ENCODE results near the gene PCGF5. TPM values are rescaled to one million over a fixed set of nuclear protein-coding genes. Genes with fewer than 3 reads are reported as not detected.
A peak's percentile ranks its signal among the peaks of the same experiment; 100 is the strongest.

The PCGF5 gene
- total and polyA plus RNA-seq, 8 donors: 19.7 to 47.2 (median 21.4) TPM

DNA sequence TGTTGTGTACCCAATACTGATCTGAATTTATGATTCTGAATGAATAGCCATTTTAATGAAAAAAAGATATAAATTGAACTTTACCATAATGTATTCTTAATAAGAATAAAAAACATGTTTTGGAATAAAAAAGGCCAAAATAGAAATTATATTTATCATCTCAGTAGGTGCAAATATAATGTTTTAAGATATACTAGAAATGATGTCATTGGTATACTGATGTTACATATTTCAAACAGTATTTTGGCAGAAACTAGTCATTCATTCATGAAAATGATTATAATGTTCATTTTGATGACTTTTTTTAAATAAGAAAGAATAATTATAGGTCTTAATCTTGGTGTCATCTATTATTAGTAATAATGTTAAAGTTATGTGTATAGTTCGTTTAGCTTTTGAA is 9.2 kb downstream of the PCGF5 start:
- intact Hi-C loops (cut with DNase I): no loop called here

GRCh38 chr10:91238191-91238590 is 17.7 kb downstream of the PCGF5 start:
- ATAC-seq (no peak), DNase-seq (no peak)
- Histone ChIP-seq H3K4me1 (no peaks in the 10 kb centered on the region), H3K4me3 (no peak overlapping the region), H3K9me3 (no peaks in the 10 kb centered on the region), H3K27me3 (no peaks in the 10 kb centered on the region), H3K27ac (no peak overlapping the region), H3K36me3 (peaks cover 0 to 5% of the 10 kb centered on the region in 2 donors)
- intact Hi-C loops (cut with DNase I): no loop called here
- TF ChIP-seq, protein P1, sequence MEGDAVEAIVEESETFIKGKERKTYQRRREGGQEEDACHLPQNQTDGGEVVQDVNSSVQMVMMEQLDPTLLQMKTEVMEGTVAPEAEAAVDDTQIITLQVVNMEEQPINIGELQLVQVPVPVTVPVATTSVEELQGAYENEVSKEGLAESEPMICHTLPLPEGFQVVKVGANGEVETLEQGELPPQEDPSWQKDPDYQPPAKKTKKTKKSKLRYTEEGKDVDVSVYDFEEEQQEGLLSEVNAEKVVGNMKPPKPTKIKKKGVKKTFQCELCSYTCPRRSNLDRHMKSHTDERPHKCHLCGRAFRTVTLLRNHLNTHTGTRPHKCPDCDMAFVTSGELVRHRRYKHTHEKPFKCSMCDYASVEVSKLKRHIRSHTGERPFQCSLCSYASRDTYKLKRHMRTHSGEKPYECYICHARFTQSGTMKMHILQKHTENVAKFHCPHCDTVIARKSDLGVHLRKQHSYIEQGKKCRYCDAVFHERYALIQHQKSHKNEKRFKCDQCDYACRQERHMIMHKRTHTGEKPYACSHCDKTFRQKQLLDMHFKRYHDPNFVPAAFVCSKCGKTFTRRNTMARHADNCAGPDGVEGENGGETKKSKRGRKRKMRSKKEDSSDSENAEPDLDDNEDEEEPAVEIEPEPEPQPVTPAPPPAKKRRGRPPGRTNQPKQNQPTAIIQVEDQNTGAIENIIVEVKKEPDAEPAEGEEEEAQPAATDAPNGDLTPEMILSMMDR (IDR thresholded peaks at IDR 0.05): no peak

More for the DNA sequence above, 9.2 kb downstream of the PCGF5 start:
- TF ChIP-seq, protein P1 (IDR thresholded peaks at IDR 0.05): no peak
- H3K9me3 ChIP-seq: no peaks in the 10 kb centered on the region
- no peaks in the 10 kb centered on the region for H3K36me3 ChIP-seq
- no peak overlapping the region for H3K27ac ChIP-seq
- ATAC-seq (no peak), DNase-seq (no peak)
- H3K27me3 ChIP-seq: no peaks in the 10 kb centered on the region
- H3K4me1 ChIP-seq: peaks cover 0 to 6% of the 10 kb centered on the region in 2 donors
- no peak overlapping the region for H3K4me3 ChIP-seq

GRCh38 chr10:91239789-91240188 is 19.3 kb downstream of the PCGF5 start:
- DNase-seq (no peak), ATAC-seq (no peak)
- intact Hi-C loops (cut with DNase I): loop anchor here in 1 of 2 donors (10.0 kb wide), 1 partner anchor 235 kb away; no protein-coding TSS in a partner anchor
- Histone ChIP-seq H3K4me1 (no peaks in the 10 kb centered on the region), H3K4me3 (no peak overlapping the region), H3K27me3 (no peaks in the 10 kb centered on the region), H3K36me3 (peaks cover 0 to 5% of the 10 kb centered on the region in 2 donors), H3K27ac (no peak overlapping the region), H3K9me3 (no peaks in the 10 kb centered on the region)
- TF ChIP-seq, protein P1 (IDR thresholded peaks at IDR 0.05): no peak

DNA sequence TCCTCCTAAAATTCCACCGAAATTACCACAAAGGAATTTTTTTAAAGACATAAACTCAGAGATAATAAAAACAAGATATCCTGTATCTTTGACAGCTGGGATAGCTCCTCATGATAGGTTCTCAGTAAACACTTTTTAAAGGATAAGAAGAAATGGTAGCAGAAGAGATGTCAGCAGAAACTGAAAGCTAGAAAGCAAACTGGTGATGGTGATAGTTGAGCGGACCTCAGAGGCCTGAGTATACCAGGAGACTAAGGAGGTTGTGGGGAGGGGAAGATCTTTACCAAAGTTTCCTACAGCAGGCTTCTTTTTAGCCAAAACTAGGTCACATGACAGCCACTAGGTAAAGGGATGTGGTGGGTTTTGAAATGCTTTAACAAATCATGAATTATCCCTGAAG is 22.5 kb downstream of the PCGF5 start:
- intact Hi-C loops (cut with DNase I): loop anchor here in 1 of 2 donors (10.0 kb wide), 1 partner anchor 238 kb away; no protein-coding TSS in a partner anchor
- ATAC-seq: no peak
- no peak overlapping the region for H3K27ac ChIP-seq

GRCh38 chr10:91247360-91248111 is 27.1 kb downstream of the PCGF5 start:
- no peak overlapping the region for H3K27ac ChIP-seq
- peaks cover 0 to 4% of the 10 kb centered on the region in 2 donors for H3K36me3 ChIP-seq
- H3K27me3 ChIP-seq: no peaks in the 10 kb centered on the region
- DNase-seq: no peak
- H3K4me1 ChIP-seq: no peaks in the 10 kb centered on the region
- peak; percentile 17 for ATAC-seq
- no peaks in the 10 kb centered on the region for H3K9me3 ChIP-seq
- intact Hi-C loops (cut with DNase I): loop anchor here in 1 of 2 donors (10.0 kb wide), 1 partner anchor 243 kb away; no protein-coding TSS in a partner anchor
- TF ChIP-seq, protein P1 (IDR thresholded peaks at IDR 0.05): no peak
- no peak overlapping the region for H3K4me3 ChIP-seq

More for the DNA sequence above, 22.5 kb downstream of the PCGF5 start:
- Histone ChIP-seq H3K4me3 (no peak overlapping the region), H3K27me3 (no peaks in the 10 kb centered on the region), H3K4me1 (no peaks in the 10 kb centered on the region), H3K36me3 (peaks cover 0 to 5% of the 10 kb centered on the region in 2 donors), H3K9me3 (no peaks in the 10 kb centered on the region)
- TF ChIP-seq, protein P1 (IDR thresholded peaks at IDR 0.05): no peak
- no peak for DNase-seq

Data from left lung (tissue), 10 donors.